UCSD-AML1 (cell line): Measurements from ENCODE around the gene OSGIN1.
A peak's percentile ranks its signal among the peaks of the same experiment; 100 is the strongest.

ENCODE experiments used
- DNase-seq: peaks from one replicate; lab custom pipeline; 2025; ENCODE audit not compliant: unreplicated experiment; lab: John Stamatoyannopoulos, UW

Gene OSGIN1

DNA sequence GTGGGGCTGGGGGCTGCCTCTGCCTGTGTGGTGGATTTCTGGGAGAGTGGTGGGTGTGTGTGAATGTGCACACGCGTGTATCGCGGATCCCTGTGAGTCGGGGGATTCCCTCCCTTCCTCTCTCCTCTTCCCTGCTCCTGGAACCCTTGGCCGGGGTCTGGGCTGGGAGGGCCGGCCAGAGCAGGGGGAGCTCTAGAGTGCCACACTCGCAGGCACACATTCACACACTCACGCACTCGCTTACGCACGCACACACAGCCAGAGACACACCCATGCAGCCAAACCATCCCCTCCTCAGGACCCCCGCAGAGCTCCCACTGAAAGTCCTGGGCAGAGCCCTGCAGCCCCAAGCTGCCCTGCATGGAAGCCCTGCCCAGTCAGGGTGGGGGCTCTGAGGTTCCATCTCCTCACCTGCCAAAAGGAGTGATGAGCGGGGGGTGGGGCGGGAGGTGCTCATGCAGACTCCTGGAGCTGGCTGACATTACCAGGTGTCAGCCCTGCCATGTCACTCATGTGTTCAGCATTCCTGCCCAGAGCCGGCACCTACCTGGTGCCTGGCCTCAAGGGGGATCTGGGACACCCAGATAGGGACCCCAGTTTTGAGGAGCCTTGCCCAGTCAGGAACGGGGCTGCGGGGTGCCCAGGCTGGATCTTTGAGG lies 16.9 kb downstream of the OSGIN1 start:
- DNase-seq, result no peak

DNA sequence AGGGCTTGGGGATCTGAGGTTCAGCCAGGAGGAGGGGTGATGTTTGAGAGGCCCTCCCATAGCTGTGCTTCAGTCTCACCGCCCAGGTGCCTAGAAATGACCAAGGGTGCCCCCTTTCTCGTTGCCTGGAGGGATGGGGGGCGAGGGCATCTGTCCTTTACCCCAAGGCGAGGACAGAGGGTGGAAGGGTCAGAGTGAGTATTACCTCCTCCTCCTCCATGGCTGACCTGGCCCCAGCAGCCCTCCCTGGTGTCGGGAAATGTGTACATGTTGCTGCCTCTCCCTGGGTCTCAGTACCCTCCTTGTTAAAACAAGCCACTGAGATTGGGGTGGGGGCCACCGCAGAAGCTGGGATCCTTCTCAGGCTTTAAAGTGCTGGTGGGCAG lies 17.4 kb downstream of the OSGIN1 start:
- no peak for DNase-seq

DNA sequence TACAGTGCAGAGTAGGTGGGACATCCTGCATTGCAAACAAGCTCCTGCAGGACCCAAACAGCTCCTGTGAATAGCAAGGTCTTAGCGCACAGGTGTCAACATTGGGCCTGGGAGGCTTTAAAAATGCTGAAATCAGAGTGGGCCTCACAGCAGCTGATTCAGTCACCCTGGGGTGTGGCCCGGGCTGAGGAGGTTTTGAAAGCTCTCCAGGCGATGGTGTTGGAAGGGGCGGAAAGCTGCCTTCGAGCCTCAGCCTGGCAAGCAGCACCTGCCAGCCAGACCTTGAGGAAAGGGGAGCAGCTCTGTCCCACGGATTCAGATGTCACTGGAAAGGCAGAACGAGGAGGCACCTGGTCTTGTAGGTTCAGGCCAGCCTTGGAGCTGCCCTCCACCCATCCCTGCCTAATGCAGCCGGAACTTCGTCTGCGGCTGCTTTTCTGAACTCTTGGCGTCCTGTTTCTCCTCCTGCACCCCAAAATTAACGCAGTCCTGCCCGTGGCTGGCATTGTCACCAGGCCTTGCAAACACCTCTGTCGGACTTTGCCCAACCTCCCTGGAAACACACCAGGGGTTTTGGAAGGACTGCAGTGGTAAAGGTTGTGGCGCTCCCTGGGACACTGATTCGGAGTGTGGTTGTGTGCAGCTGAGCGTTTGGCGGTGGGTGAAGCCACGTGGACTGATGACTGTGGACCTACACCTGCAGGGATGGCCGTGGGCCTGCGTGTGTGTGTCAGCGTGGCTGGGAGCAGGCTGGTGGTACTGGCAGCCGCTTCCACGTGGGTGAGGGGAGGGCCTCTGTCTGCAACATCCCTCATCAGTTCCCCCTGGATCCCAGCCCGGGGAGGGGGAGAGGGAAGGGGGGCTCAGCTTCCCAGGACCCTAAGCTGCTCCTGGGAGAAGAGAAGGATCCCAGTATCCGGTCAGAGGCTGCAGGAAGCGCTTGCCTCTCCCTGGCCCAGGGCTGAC lies 18.4 kb downstream of the OSGIN1 start:
- DNase-seq, result no peak

DNA sequence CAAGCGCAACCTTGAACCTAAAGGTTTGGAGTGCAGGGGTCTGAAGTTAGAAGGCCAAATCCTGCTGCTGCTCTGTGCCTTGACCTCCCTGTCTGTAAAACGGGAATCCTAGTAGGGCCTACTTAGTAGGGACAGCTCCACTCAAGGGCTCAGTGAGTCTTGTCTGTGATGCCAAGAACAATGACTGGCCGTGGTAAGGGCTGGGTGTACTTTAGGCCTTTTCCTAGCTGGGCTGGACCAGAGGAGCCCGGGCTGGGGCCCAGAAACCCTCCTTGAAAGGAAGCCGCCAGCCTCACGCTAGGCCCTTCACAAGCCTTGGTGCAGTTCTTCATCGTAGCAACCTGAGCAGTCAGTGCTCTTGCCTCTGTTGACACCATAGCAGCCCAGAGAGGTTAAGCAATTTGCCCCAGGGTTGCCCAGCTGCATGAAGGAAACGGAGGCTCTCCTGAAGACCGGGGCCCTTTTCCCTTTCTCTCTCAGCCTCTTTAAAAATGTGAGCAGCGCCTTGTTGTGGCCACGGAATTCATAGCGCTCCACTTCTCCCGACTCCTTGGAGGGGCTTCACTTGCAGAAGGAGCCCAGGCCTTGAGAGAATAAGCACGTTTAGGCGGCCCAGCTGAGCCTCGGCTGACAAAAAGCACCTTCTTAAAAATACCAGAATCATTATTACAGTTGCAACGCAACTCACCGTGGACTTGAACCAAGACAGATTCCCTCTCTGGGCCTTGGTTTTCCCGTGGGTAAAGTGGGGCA lies 19.4 kb downstream of the OSGIN1 start:
- DNase-seq, result no peak

DNA sequence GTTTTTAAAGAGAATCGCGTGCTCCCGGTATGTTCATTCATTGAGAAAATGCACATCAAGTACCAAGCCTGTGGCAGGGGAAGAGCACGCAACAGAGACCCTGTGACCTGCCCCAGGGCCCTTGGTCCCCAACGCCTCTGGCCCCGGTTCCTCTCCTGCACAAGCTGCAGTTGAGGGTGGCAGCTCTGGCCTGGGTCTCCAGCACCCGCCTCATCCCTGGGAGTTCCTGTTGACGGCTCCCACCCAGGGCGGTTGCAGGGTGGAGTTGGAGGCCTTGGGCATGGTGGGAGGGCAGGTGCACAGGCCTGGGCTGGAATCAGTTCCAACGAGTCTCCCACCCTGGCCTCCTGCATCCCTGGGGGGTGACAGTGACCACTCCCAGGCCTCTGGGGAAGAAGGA lies 20.0 kb downstream of the OSGIN1 start:
- DNase-seq, result no peak

DNA sequence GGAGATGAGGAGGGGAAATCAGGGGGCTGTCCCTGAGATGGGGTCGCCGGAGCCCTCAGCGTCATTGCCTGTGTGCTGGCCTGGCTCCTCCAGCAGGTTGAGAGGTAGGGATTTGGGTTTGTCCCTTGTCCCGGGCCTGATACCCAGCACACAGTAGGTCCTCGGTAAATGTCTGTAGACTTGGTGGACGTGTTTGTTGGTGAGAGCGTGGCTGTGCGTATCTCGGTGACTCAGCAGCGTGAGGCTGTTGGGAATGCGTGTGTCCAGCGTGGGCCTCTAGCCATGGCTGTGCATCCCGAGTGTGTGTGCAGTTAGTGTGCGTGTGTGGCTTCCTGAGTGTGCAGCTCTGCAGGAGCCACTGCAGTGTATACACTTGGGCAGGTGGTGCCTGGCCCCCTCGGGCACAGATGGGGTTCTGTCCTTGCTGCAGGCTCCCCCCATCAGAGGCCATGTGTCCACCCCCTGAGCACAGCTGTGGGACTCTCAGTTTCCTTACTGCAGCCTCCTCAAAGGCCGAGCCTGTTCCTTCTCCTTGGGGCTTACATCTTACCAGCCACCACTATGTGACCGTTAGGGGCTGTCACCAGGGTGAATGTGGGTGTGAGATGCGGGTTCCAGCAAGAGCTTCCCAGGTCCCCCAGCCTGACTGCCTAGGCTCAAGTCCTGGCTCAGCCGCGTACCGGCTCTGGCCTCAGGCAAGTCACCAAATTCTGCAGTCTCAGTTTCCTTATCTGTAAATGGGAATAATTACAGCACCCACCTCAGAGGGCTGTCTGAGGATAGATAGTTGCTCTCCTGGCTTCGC lies 20.7 kb downstream of the OSGIN1 start:
- DNase-seq, result no peak

DNA sequence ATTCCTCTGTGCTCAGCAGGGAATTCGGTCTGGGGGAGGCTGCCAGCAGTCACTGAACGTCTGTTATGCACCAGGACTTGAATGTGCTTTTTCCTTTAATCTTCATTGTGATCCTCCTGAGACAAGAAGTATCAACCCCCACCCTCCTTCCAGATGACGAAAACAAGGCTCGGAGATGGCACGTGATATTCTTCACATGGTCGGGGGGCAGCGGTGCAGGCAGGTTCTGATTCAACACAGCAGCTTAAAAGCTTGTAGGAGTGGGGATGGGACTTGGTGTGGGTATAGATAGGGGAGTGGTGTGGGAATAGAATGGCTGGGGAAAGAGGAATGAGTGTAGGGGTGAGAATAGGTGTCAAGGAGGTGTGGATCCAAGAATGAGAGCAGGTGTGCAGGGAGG lies 21.4 kb downstream of the OSGIN1 start:
- DNase-seq, result no peak

DNA sequence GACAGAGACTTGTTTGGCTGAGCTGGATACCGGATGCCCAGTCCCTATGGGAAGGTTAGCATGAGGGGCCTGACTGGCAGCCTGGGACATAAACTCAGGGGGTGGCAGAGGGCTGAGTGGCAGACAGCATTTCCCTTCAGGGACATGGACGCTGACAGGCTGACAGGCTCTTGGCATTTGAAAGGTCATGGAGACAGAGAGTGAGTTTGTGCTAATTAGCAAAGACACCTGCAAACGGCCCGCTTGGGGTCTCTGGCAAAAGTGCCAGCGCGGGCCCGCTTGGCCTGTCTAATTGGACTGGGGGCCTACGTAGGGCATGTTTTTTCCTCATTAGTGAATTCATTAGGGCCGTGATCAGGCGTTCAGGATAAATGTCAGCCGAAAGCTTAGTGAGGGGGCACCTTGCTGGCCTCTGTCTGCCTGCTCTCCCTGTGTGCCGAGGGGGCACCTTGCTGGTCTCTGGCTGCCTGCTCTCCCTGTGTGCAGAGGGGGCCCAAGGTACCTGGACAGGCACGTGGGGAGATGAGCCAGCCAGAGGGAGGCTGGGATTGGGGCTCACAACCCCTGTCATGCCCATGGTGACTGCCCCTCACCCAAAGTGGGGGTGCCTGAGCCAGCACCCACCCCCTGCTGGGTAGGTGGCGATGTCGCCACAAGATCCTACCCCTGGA lies 22.7 kb downstream of the OSGIN1 start:
- DNase-seq, result no peak

DNA sequence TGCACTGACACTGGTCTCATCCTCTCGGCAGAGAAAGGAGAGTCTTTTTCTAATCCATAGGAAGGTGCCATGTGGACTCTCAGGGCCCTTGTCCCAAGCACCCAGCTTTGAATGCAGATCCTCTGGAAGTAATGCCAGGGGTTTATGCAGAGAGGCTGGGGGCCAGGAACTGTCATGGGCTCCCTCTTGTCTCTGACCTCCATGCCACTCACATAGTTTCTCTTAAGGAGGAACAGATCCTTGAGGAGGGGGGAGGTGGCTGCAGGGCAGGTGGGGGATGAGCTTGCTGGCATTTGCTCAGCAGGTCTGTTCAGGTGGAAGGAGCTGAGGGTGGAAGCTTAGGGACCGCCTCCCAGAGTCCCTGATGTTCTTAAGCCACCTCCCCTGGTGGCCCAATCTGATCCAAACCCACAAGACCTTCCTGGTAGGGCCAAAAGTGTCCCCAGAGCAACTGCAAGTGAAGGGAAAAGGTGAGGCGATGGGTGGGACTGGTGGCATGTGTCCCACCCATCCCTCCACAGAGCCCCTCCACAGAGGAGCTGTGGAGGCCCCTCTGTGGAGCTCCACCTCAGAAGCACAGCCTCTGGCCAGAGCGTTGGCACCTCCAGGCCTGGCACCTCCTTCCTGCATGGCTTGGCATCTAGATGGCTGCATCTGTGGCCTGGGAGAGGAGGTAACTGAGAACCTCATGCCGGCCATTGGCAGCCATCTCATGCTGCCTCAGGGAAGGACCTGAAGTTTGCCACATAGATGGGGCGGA lies 24.2 kb downstream of the OSGIN1 start:
- no peak for DNase-seq

DNA sequence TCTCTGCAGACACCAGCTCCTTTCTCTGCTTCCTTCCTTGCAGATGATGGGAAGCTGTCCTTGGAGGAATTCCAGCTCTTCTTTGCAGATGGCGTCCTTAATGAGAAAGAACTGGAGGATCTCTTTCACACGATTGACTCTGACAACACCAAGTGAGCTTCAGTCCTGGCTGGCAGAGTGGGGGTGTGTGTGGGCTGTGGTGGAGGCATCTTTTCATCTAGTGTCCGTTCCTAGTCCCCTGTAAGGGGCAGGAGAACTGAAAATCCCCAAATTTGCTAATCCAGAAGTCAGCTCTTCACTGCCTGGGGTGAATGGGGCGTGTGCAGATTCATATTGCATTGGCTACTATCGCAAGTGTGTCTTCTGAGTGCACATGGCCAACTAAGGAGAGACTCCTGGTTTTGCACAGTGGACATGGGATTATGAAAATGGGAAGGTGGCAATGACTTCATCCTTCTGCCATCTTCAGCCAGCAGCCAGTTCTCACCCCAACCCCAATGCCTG lies 25.4 kb downstream of the OSGIN1 start:
- no peak for DNase-seq

DNA sequence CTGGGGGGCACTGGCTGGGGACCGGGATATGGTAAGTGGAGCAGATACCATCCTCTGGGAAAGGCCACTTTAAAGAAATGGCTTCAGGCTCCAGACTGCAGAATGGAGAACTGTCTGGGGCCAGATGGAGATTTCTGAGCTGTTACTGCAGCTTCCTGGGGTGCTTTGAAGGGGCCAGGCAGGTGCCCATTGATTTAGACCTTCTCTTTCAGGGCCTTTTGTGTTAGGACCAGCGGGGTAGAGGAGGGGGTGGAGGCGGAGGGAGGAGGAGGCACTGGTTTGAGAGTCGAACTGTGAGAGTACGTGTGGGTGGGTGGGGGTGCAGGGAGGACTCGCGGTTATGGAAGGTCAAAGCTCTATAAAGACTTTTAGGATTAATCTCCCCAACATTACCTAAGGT lies 26.4 kb downstream of the OSGIN1 start:
- no peak for DNase-seq

DNA sequence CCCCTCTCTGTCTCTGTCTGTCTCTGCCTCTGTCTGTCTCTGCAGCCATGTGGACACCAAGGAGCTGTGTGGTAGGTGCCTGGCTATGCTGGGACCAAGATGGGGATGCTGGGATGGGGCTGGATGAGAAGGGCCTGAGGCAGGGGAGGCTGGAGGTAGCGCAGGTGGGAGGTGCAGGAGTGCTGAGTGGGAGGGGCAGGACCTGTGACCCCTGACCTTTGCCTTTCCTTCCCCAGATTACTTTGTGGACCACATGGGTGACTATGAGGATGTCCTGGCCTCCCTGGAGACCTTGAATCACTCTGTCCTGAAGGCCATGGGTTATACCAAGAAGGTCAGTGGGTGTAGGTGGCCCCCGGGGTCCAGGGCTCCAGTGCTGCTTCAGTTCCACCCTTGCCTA lies 27.8 kb downstream of the OSGIN1 start:
- no peak for DNase-seq

DNA sequence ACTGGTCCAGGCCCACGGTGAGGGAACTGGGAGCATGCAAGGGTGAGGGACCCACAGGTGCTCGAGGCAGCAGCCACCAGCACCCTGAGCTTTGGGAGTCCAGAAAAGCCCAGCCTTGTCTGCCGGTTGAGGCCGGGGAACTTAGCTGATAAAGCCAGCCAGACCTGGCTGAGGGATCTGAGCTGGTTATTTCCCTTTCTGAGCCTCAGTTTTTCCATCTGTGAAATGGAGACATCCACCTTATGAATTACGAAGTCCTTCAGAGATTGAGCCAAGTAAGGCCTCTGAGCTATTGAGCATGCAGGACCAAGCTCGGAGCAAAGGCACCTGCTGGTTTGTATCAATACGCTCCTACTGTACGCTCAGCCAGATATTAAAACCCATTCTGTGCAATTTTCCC lies 28.8 kb downstream of the OSGIN1 start:
- DNase-seq, result no peak

DNA sequence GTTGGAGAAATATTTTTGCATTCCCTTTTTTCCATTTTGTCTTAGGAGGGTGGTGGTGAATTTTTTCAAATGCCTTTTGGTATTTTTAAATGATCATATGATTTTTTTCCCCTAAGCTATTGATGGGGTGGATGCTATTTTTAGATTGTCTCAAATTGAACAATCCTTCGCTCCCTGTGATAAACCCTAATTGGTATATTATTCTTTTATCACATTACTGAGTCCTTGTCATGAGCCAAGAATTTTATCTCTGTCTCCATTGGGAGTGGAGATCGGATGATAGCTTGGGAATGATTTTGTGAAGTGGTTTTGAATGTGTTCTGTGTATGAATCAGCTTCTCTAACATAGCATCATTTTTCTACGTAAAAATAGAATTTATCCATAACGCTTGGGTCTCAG lies 30.5 kb downstream of the OSGIN1 start:
- no peak for DNase-seq

DNA sequence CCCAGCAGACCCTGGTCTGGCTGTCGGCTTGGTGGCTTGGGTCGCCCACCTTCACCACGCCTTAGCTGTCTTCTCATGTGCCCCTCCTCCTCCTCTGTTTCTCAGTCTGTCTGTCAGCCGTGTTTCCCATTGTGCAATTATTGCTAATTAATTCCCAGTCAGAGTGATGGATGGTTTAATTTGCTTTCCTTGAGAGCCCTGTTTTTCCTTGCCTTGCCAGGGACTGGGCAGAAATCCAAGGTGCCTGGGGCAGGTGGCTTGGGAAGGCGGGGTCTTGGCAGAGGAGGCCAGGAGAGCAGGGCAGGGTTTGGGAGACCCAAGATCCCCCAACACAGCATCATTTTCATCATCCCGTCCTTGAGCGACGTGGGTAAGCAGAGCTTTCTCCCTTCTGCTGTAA lies 36.3 kb downstream of the OSGIN1 start:
- no peak for DNase-seq

DNA sequence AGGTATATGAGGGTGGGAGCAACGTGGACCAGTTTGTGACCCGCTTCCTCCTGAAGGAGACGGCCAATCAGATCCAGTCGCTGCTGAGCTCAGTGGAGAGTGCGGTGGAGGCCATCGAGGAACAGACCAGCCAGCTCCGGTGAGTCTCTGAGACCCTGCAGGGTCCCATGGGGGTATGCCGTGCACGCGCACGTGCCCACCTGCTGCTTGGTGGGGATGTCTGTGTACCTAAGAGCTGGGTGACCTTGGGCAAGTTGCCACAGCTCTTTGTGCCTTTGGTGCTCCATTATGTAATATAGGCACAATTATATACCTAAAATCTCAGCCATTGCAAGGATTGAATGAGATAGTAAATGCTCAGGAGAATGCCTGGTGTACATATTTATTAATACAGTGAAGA lies 37.5 kb downstream of the OSGIN1 start:
- DNase-seq, result no peak

DNA sequence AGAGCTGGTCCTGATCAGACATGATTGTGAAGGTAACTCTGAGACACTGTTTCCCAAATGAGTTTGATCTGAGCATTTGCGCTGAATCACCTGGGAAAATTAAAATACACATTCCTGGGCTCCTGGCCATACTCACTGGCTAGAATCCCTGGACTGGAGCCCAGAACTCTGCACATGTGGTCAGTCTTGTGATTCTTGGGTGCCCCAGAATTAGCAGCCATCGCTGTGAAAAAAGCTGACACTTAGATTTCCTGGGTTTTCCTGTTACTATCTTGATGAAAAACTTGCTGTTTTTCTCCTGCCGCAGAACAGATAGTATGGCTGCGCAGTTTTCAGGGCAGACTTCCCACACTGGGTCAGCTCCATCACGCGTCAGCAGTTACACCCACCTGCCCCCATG lies 39.6 kb downstream of the OSGIN1 start:
- DNase-seq, result no peak

DNA sequence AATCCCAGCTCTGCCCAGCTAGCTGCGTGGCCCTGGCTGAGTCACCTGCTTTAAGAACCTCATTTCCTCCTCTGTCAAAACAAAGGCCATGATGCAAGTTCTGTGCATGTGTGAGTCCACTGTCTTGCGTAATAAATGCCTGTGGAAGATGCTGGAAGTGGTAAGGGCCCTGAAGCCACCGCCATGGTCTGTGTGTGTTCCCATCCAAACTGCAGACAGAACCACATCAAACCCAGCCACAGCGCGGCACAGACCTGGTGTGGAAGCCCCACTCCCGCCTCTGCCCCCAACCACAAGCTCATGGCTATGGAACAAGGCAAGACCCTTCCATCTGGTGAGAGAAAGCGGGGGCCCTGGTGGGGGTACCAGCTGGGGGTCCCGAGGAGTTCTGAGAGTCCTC lies 41.0 kb downstream of the OSGIN1 start:
- DNase-seq, result peak; percentile 41

DNA sequence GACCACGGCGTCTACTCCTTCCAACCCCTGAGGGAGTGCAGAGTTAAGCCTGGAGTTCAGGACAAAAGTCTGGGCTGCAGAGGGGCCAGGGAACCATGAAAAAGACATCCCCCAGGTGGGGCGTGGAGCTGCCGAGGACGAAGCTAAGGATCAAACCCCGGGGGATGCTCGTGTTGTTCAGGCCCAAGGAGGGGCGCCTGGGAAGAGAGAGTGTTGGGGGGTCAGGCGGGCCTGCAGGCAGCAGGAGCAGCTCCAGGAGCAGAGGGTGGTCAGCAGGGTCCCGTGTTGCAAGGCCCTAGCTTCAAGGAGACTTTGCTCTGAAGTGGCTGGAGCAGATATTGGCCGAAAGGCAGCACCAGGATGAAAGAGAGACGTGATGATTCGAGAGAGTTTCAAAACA lies 41.7 kb downstream of the OSGIN1 start:
- no peak for DNase-seq

DNA sequence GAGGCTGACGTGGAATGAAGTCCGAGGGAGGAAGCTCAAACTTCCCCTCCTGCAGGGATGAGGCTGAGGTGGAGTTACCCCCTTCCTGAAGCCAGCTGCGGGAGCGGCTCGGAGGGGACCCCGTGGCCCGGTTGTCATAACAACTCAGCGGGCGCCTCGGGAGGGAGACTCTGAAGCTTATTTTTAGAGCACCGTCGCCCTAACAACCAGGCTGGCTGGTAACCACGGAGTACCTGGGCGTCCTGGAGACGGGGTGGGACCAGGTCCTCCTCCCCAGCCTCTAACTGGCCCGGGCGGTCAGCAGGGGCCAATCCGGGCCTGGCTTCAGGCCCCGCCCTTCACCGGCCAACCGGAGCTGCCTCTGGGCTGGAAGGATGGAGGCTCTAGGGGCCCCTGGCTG lies 42.7 kb downstream of the OSGIN1 start:
- DNase-seq, result no peak
